H1 (cell line): ENCODE data around the gene SLC27A4. TPM values are rescaled to one million over a fixed set of nuclear protein-coding genes. Genes with fewer than 3 reads are reported as not detected.

Experiments
- CTCF ChIA-PET: fragments of 300-600 bp; sonication (Branson Sonifier 250); formaldehyde crosslinking; loops from one replicate; lab custom pipeline; 2021; ENCODE audit not compliant: partially characterized antibody; lab: Charles Lee
- POLR2A ChIA-PET: fragments of 300-600 bp; sonication (Branson Sonifier 250); formaldehyde crosslinking; loops from one replicate; lab custom pipeline; 2021; ENCODE audit warnings: inconsistent platforms; ENCODE audit not compliant: partially characterized antibody; lab: Charles Lee
- DNase-seq, 2 experiments: peaks; one replicate each; pipeline versions ENCODE4 v3.0.0 to v3.0.0-alpha.2; 2010 to 2022; ENCODE audit warnings: low spot score in 2 of 2, low read depth in 1 of 2, mixed read lengths in 1 of 2
- FAIRE-seq: peaks from 2 replicates; lab custom pipeline; 2011; peaks lifted over from hg19 to GRCh38; lab: Jason Lieb, UNC
- H2AFZ ChIP-seq: 2 replicates; pipeline ENCODE4 v1.8.1; 2012; ENCODE audit warnings: low read length, inconsistent platforms
- H2AK5ac ChIP-seq: 2 replicates; pipeline ENCODE4 v1.6.1; 2013; ENCODE audit warnings: low read depth, low read length
- H2BK120ac ChIP-seq: replicated peaks from 2 replicates; pipeline ENCODE3; 2013; ENCODE audit warnings: low read depth, low read length, inconsistent platforms
- H2BK12ac ChIP-seq: 2 replicates; pipeline ENCODE4 v1.6.1; 2013; ENCODE audit warnings: low read depth, low read length
- H2BK15ac ChIP-seq: 2 replicates; pipeline ENCODE4 v1.6.1; 2013; ENCODE audit warnings: low read length
- H2BK20ac ChIP-seq: 2 replicates; pipeline ENCODE4 v1.6.1; 2013; ENCODE audit warnings: low read length
- H2BK5ac ChIP-seq: 2 replicates; pipeline ENCODE4 v1.6.1; 2013; ENCODE audit warnings: low read depth, low read length
- H3K14ac ChIP-seq: 2 replicates; pipeline ENCODE4 v1.6.1; 2013; ENCODE audit warnings: inconsistent platforms; ENCODE audit not compliant: insufficient read length
- H3K18ac ChIP-seq: 2 replicates; pipeline ENCODE4 v1.6.1; 2013; ENCODE audit warnings: low read length; ENCODE audit errors: extremely low read depth
- H3K23ac ChIP-seq: 2 replicates; pipeline ENCODE4 v1.6.1; 2013; ENCODE audit warnings: inconsistent platforms; ENCODE audit not compliant: insufficient read length
- H3K23me2 ChIP-seq: 2 replicates; pipeline ENCODE4 v1.6.1; 2013; ENCODE audit warnings: low read depth, low read length
- H3K27ac ChIP-seq: 2 replicates; pipeline ENCODE4 v1.6.1; 2011; ENCODE audit warnings: low read depth, low read length, inconsistent platforms
- H3K27me3 ChIP-seq, 4 experiments: replicated peaks in 1 of 4; 1 replicate in 1 of 4; 2 replicates in 3 of 4; pipeline versions ENCODE4 v1.6.1 to v1.8.1; 2011 to 2013; ENCODE audit warnings: low read length in 3 of 4, mild to moderate bottlenecking in 3 of 4, inconsistent platforms in 2 of 4, mixed read lengths in 2 of 4, moderate library complexity in 1 of 4; ENCODE audit not compliant: control insufficient read depth in 3 of 4, insufficient read depth in 3 of 4; ENCODE audit errors: extremely low read depth in 1 of 4
- H3K36me3 ChIP-seq, 4 experiments: 2 replicates each; pipeline versions ENCODE4 v1.6.1 to v1.8.1; 2011 to 2013; ENCODE audit warnings: mild to moderate bottlenecking in 4 of 4, low read length in 3 of 4, moderate library complexity in 2 of 4, control low read depth in 1 of 4, inconsistent platforms in 1 of 4; ENCODE audit not compliant: insufficient read depth in 4 of 4, control insufficient read depth in 2 of 4
- H3K4ac ChIP-seq: replicated peaks from 2 replicates; pipeline ENCODE3; 2013; ENCODE audit warnings: low read length, low read depth, mixed read lengths, inconsistent platforms; ENCODE audit not compliant: insufficient read length
- H3K4me1 ChIP-seq, 4 experiments: replicated peaks in 1 of 4; 1 replicate in 1 of 4; 2 replicates in 3 of 4; pipeline versions ENCODE4 v1.6.1 to v1.8.1; 2011 to 2013; ENCODE audit warnings: low read length in 3 of 4, inconsistent platforms in 2 of 4, mixed read lengths in 1 of 4; ENCODE audit not compliant: insufficient read depth in 4 of 4, control insufficient read depth in 3 of 4
- H3K4me2 ChIP-seq, 2 experiments: 2 replicates each; pipeline versions ENCODE4 v1.6.1 to v1.8.1; 2011 to 2013; ENCODE audit warnings: low read depth in 2 of 2, low read length in 2 of 2, control low read depth in 1 of 2, inconsistent platforms in 1 of 2, mild to moderate bottlenecking in 1 of 2; ENCODE audit not compliant: insufficient read depth in 1 of 2
- H3K4me3 ChIP-seq, 4 experiments: fragments of 200-600, 300-600 bp in 1 of 4; sonication (generic), shearing (Covaris generic), sonication (Bioruptor Twin) in 1 of 4; 2 replicates each; pipeline versions ENCODE4 v1.5.1 to v1.8.1; 2011 to 2016; ENCODE audit warnings: low read length in 4 of 4, low read depth in 3 of 4, control low read depth in 2 of 4, inconsistent platforms in 2 of 4, mild to moderate bottlenecking in 2 of 4, mixed read lengths in 1 of 4, moderate library complexity in 1 of 4; ENCODE audit not compliant: insufficient read depth in 2 of 4; ENCODE audit errors: extremely low read depth in 1 of 4
- H3K56ac ChIP-seq: replicated peaks from 2 replicates; pipeline ENCODE3; 2013; ENCODE audit warnings: low read depth, mild to moderate bottlenecking, mixed read lengths, low read length, inconsistent platforms; ENCODE audit not compliant: insufficient read length
- H3K79me1 ChIP-seq: 2 replicates; pipeline ENCODE4 v1.6.1; 2013; ENCODE audit warnings: low read depth, low read length, control low read depth
- H3K79me2 ChIP-seq, 2 experiments: 2 replicates each; pipeline versions ENCODE4 v1.6.1 to v1.8.1; 2012 to 2013; ENCODE audit warnings: low read length in 2 of 2, mild to moderate bottlenecking in 2 of 2, inconsistent platforms in 1 of 2; ENCODE audit not compliant: insufficient read depth in 2 of 2, control insufficient read depth in 1 of 2
- H3K9ac ChIP-seq, 4 experiments: replicated peaks in 1 of 4; 1 replicate in 1 of 4; 2 replicates in 3 of 4; pipeline versions ENCODE4 v1.6.1 to v1.8.1; 2011 to 2013; ENCODE audit warnings: low read depth in 3 of 4, low read length in 3 of 4, control low read depth in 2 of 4, mild to moderate bottlenecking in 2 of 4, moderate library complexity in 2 of 4, inconsistent platforms in 1 of 4; ENCODE audit errors: extremely low read depth in 1 of 4
- H3K9me3 ChIP-seq, 2 experiments: 2 replicates each; pipeline versions ENCODE4 v1.6.1 to v1.8.1; 2012 to 2013; ENCODE audit warnings: mild to moderate bottlenecking in 2 of 2, moderate library complexity in 2 of 2, control low read depth in 1 of 2, inconsistent platforms in 1 of 2, low read depth in 1 of 2, low read length in 1 of 2, mixed read lengths in 1 of 2; ENCODE audit not compliant: insufficient read depth in 2 of 2
- H4K20me1 ChIP-seq, 2 experiments: replicated peaks in 1 of 2; 2 replicates each; pipeline versions ENCODE3 to v1.8.1; 2011 to 2013; ENCODE audit warnings: inconsistent platforms in 2 of 2, low read length in 2 of 2, mild to moderate bottlenecking in 1 of 2; ENCODE audit not compliant: insufficient read depth in 2 of 2, control insufficient read depth in 1 of 2
- H4K5ac ChIP-seq: 2 replicates; pipeline ENCODE4 v1.6.1; 2013; ENCODE audit warnings: low read length, low read depth, mixed read lengths, inconsistent platforms; ENCODE audit not compliant: insufficient read length
- H4K8ac ChIP-seq: 2 replicates; pipeline ENCODE4 v1.8.0; 2013; ENCODE audit warnings: mild to moderate bottlenecking, moderate library complexity, low read length, inconsistent platforms; ENCODE audit not compliant: insufficient read depth; ENCODE audit errors: extremely low read depth
- H4K91ac ChIP-seq: replicated peaks from 2 replicates; pipeline ENCODE3; 2013; ENCODE audit warnings: low read length, mixed read lengths, inconsistent platforms; ENCODE audit not compliant: insufficient read length
- GTF2F1 ChIP-seq: IDR thresholded peaks from 2 replicates; pipeline ENCODE4 v1.6.1; 2012; ENCODE audit warnings: low read depth, low read length, improper control_type of control experiment, borderline replicate concordance
- KDM1A ChIP-seq: fragments of 200-600, 300-600 bp; sonication (generic); IDR thresholded peaks from 2 replicates; pipeline ENCODE4 v1.7.1; 2016; ENCODE audit warnings: mild to moderate bottlenecking, low read length, borderline replicate concordance
- NRF1 ChIP-seq: IDR thresholded peaks from 2 replicates; pipeline ENCODE4 v1.6.1; 2011; ENCODE audit warnings: mild to moderate bottlenecking, low read depth, low read length, improper control_type of control experiment
- RNF2 ChIP-seq: fragments of 200-900, 300-1000 bp; sonication (generic); IDR thresholded peaks from 2 replicates; pipeline ENCODE4 v1.7.1; 2016; ENCODE audit warnings: borderline replicate concordance, low read depth, mild to moderate bottlenecking, antibody characterized with exemption, low read length; ENCODE audit not compliant: poor library complexity, severe bottlenecking; ENCODE audit errors: missing control alignments
- YY1 ChIP-seq: IDR thresholded peaks from 2 replicates; pipeline ENCODE4 v1.6.1; 2011; ENCODE audit warnings: low read depth, mild to moderate bottlenecking, low read length
- WGBS, 2 experiments: shearing (Covaris generic) in 1 of 2; methylation state at CpG; one replicate each; pipeline versions ENCODE4 v1.1.6 to v1.1.7; 2013 to 2015; ENCODE audit warnings: low lambda C conversion rate in 2 of 2, mixed read lengths in 2 of 2, inconsistent platforms in 1 of 2, low coverage in 1 of 2, missing lambda C conversion rate in 1 of 2; ENCODE audit not compliant: insufficient replicate concordance in 2 of 2, insufficient coverage in 1 of 2, insufficient read length in 1 of 2; ENCODE audit errors: extremely low coverage in 1 of 2, missing lambda C conversion rate in 1 of 2; 5-methylcytosine and 5-hydroxymethylcytosine counted together
- polyA plus RNA-seq, 7 experiments: library from polyadenylated mRNA; depleted of rRNA in 3 of 7; stranded (reverse) in 5 of 7; unstranded in 2 of 7; fragments of >200 nt in 5 of 7; fragments of 200-250 nt in 2 of 7; gene quantifications; 1 replicate in 5 of 7; 2 replicates in 1 of 7; 4 replicates in 1 of 7; pipeline versions ENCODE4 v1.2.1 to v1.2.3, GENCODE V29; 2011 to 2013; ENCODE audit warnings: missing spikeins in 2 of 7, mixed read lengths in 2 of 7
- total RNA-seq: library from RNA; stranded (reverse); fragmentation: NEBNext Ultra II Directional; extraction: Animal tissue kit (Norgen Biotek cat#: 25700); gene quantifications from 2 replicates; pipeline ENCODE4 v1.2.1, GENCODE V29; 2021

SLC27A4 gene
- total and polyA plus RNA-seq, 2 of the 8 experiments (the other 6 are each of a cell fraction or from before 2014, with no cell fraction given): 14.9 to 20.5 TPM

DNA sequence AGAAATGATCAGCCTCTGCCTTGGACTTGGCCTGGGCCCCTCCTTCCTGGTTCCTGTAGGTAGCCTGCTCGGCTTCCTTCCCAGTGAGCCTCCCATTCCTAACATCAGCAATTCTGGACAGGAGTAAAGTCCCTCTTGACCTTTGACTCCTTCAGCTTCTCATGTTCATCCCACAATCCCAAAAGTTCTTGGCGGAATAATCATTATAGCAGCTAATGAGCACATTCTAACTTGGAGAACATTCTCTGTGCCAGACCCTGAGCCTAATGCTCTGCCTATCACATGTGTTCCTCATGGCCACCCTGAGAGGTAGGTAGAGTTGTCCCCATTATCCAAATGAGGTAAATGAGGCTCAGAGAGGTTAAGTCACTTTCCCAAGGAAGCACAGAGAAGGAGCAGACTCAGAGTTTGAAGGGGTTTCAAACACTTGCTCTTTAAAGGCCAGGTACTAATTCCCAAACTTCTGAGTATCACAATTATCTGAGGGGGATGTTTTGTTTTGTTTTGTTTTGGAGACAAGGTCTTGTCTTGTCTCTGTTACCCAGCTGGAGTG is 43.0 kb upstream of the SLC27A4 start:
- Histone ChIP-seq H4K20me1 (peaks cover 1 to 3% of the 10 kb centered on the region in 2 experiments), H3K4me1 (no peaks in the 10 kb centered on the region), H2BK5ac (no peak overlapping the region), H3K36me3 (no peaks in the 10 kb centered on the region), H3K9ac (no peak overlapping the region), H4K5ac (no peak overlapping the region), H3K23ac (no peak overlapping the region), H3K27me3 (no peaks in the 10 kb centered on the region), H2BK15ac (no peak overlapping the region), H3K4me3 (no peak overlapping the region), H3K56ac (no peak overlapping the region), H4K8ac (no peak overlapping the region), H3K9me3 (no peaks in the 10 kb centered on the region), H3K4me2 (no peak overlapping the region), H3K79me2 (no peaks in the 10 kb centered on the region), H4K91ac (no peak overlapping the region), H3K27ac (no peak overlapping the region), H3K4ac (no peak overlapping the region), H3K23me2 (no peaks in the 10 kb centered on the region), H2AFZ (no peak overlapping the region), H2BK20ac (no peak overlapping the region), H2BK12ac (no peak overlapping the region), H3K79me1 (no peaks in the 10 kb centered on the region), H3K14ac (no peak overlapping the region), H2BK120ac (no peak overlapping the region), H2AK5ac (no peak overlapping the region), H3K18ac (no peak overlapping the region)
- ChIA-PET POLR2A (interaction anchor here (1.0 to 2.7 kb wide), 5 partner anchors 8 to 67 kb away, joined by 3 to 9 read pairs (median 6); no protein-coding TSS in a partner anchor), CTCF (interaction anchor here (0.8 to 8.1 kb wide), 13 partner anchors 7 to 141 kb away, joined by 3 to 88 read pairs (median 17); no protein-coding TSS in a partner anchor)
- TF ChIP-seq RNF2 (no peak), KDM1A (0 out of 2 replicates have a peak, but pooled peaks have one; percentile 18), GTF2F1 (no peak), YY1 (no peak), NRF1 (no peak)
- DNase-seq (no peak), FAIRE-seq (no peak)
- 80% methylated on average over 2 of the region's 2 CpGs; no CpG with 5 or more reads in 1 of the 2 experiments for WGBS, 2 experiments
